GM13976 (cell line): ENCODE results near the gene NECTIN1.
A peak's percentile ranks its signal among the peaks of the same experiment; 100 is the strongest.

Experiments used
- DNase-seq: peaks from one replicate; pipeline ENCODE4 v3.0.0; 2012; ENCODE audit warnings: low spot score
- CTCF ChIP-seq: IDR thresholded peaks from 2 replicates; pipeline ENCODE4 v1.5.1; 2012; ENCODE audit warnings: borderline replicate concordance, mild to moderate bottlenecking; ENCODE audit not compliant: insufficient read depth; ENCODE audit errors: extremely low read depth, missing control alignments, control extremely low read depth
- in situ Hi-C: fragments of 300-500 bp; cut with MboI; formaldehyde crosslinking; loops from one replicate; pipeline ENCODE4 v1.12.0; 2022; ENCODE audit warnings: low sequenced_read_pairs, mixed read lengths, inconsistent platforms; ENCODE audit not compliant: unreplicated experiment

Gene NECTIN1

GRCh38 chr11:119668676-119669075 is 60.3 kb downstream of the NECTIN1 start:
- no peak for TF ChIP-seq CTCF
- in situ Hi-C loops = loop anchor here (10.0 kb wide), 1 partner anchor 436 kb away; no protein-coding TSS in a partner anchor
- no peak for DNase-seq

GRCh38 chr11:119666463-119667131 is 62.4 kb downstream of the NECTIN1 start:
- peak; percentile 85 for TF ChIP-seq CTCF
- in situ Hi-C loops = loop anchor here (10.0 kb wide), 1 partner anchor 438 kb away; no protein-coding TSS in a partner anchor
- peak; percentile 90 for DNase-seq

- DNase-seq = no peak
- in situ Hi-C loops = loop anchor here (10.0 kb wide), 1 partner anchor 439 kb away; no protein-coding TSS in a partner anchor
- TF ChIP-seq CTCF = no peak
Measured at GRCh38 chr11:119666061-119666460, 62.9 kb downstream of the NECTIN1 start.

GRCh38 chr11:119664701-119665420 is 64.1 kb downstream of the NECTIN1 start:
- no peak for TF ChIP-seq CTCF
- DNase-seq = no peak
- in situ Hi-C loops = loop anchor here (10.0 kb wide), 1 partner anchor 440 kb away; no protein-coding TSS in a partner anchor

GRCh38 chr11:119664063-119664572 is 64.9 kb downstream of the NECTIN1 start:
- in situ Hi-C loops = loop anchor here (10.0 kb wide), 1 partner anchor 441 kb away; no protein-coding TSS in a partner anchor
- TF ChIP-seq CTCF = no peak
- DNase-seq = no peak

- TF ChIP-seq CTCF = no peak
- no peak for DNase-seq
- in situ Hi-C loops = loop anchor here (10.0 kb wide), 1 partner anchor 442 kb away; no protein-coding TSS in a partner anchor
Measured at GRCh38 chr11:119663279-119663678, 65.7 kb downstream of the NECTIN1 start.
